ENCODE data around the gene FLNB. TPM values are rescaled to one million over a fixed set of nuclear protein-coding genes. Genes with fewer than 3 reads are reported as not detected.

FLNB gene
- total RNA-seq, 1 donor from 2014 or later: 32.0 TPM

GRCh38 chr3:58009749-58010535 lies 1.7 kb downstream of the FLNB start:
- no peaks in the 10 kb centered on the region for H3K9me3 ChIP-seq (ENCODE audit: low read depth)
- peaks cover 23% of the 10 kb centered on the region for H4K20me1 ChIP-seq (ENCODE audit: low read depth)
- peak overlapping the region; percentile 88 for H3K4me2 ChIP-seq
- Mint-ChIP-seq H3K4me1 (peaks cover 7% of the 10 kb centered on the region), H3K27me3 (ENCODE audit: insufficient read depth, low read depth) (peaks cover 6% of the 10 kb centered on the region), H3K36me3 (peaks cover 3% of the 10 kb centered on the region), H3K9me3 (peaks cover 2% of the 10 kb centered on the region), H3K27ac (no peak overlapping the region), H3K4me3 (peak overlapping the region; percentile 92)
- H3F3A ChIP-seq (ENCODE audit: low read depth): peaks cover 5% of the 10 kb centered on the region
- H3K4me3 ChIP-seq: peak overlapping the region; percentile 86
- TF ChIP-seq EZH2 (IDR thresholded peaks at IDR 0.05) (no peak), EZH2phosphoT487 (IDR thresholded peaks at IDR 0.05) (no peak), CTCF (IDR thresholded peaks at IDR 0.05) (no peak)
- H3K9ac ChIP-seq: no peak overlapping the region
- H3K4me1 ChIP-seq: peaks cover 4% of the 10 kb centered on the region
- no peak overlapping the region for H3K27ac ChIP-seq
- no peaks in the 10 kb centered on the region for H3K27me3 ChIP-seq
- no peak for DNase-seq (ENCODE audit: low spot score)
- H3K36me3 ChIP-seq: no peaks in the 10 kb centered on the region
- no peak overlapping the region for H2AFZ ChIP-seq (replicated peaks)
- H3K79me2 ChIP-seq (ENCODE audit: low read depth): peaks cover 65% of the 10 kb centered on the region

GRCh38 chr3:58010562-58010961 lies 2.3 kb downstream of the FLNB start:
- Histone ChIP-seq H2AFZ (replicated peaks) (no peak overlapping the region), H4K20me1 (ENCODE audit: low read depth) (peaks cover 23% of the 10 kb centered on the region), H3K79me2 (ENCODE audit: low read depth) (peaks cover 71% of the 10 kb centered on the region), H3K27me3 (no peaks in the 10 kb centered on the region), H3K9ac (no peak overlapping the region), H3K4me2 (peak overlapping the region; percentile 88), H3K4me1 (peaks cover 4% of the 10 kb centered on the region), H3K9me3 (ENCODE audit: low read depth) (no peaks in the 10 kb centered on the region), H3K36me3 (no peaks in the 10 kb centered on the region), H3K4me3 (no peak overlapping the region), H3K27ac (no peak overlapping the region), H3F3A (ENCODE audit: low read depth) (peaks cover 5% of the 10 kb centered on the region)
- no peak for DNase-seq (ENCODE audit: low spot score)
- peaks cover 6% of the 10 kb centered on the region for H3K27me3 Mint-ChIP-seq (ENCODE audit: insufficient read depth, low read depth)
- no peak overlapping the region for H3K27ac Mint-ChIP-seq
- no peak for TF ChIP-seq EZH2phosphoT487 (IDR thresholded peaks at IDR 0.05)
- no peak for TF ChIP-seq EZH2 (IDR thresholded peaks at IDR 0.05)
- no peak for TF ChIP-seq CTCF (IDR thresholded peaks at IDR 0.05)
- H3K4me1 Mint-ChIP-seq: peaks cover 7% of the 10 kb centered on the region
- H3K9me3 Mint-ChIP-seq: peaks cover 2% of the 10 kb centered on the region
- peaks cover 3% of the 10 kb centered on the region for H3K36me3 Mint-ChIP-seq
- peak overlapping the region; percentile 33 for H3K4me3 Mint-ChIP-seq

DNA sequence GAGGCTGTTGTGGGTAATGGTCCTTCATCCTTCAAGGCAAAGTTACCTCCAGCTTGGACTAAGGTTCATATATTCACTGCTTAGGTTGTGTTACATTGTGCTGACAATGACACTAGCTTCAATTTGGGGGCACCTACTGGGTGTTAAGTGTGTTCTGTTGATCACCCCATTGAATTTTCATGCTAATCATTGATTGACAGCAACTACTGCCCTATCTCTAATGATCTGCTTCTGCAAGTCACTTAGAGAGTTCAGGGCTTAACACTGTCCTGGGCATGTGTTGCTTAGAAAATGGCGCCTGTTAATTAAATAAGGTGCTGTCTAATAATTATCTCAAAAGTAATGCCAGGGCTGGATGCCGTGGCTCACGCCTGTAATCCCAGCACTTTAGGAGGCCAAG lies 3.4 kb downstream of the FLNB start:
- no peak overlapping the region for H3K4me3 Mint-ChIP-seq
- H3K79me2 ChIP-seq (ENCODE audit: low read depth): peaks cover 81% of the 10 kb centered on the region
- no peak overlapping the region for H3K4me3 ChIP-seq
- peaks cover 4% of the 10 kb centered on the region for H3K4me1 ChIP-seq
- peaks cover 3% of the 10 kb centered on the region for H3K36me3 Mint-ChIP-seq
- TF ChIP-seq CTCF (IDR thresholded peaks at IDR 0.05) (no peak), EZH2phosphoT487 (IDR thresholded peaks at IDR 0.05) (no peak), EZH2 (IDR thresholded peaks at IDR 0.05) (no peak)
- no peak overlapping the region for H3K27ac Mint-ChIP-seq
- no peak overlapping the region for H2AFZ ChIP-seq (replicated peaks)
- no peak overlapping the region for H3K4me2 ChIP-seq
- no peak for DNase-seq (ENCODE audit: low spot score)
- H3K27me3 Mint-ChIP-seq (ENCODE audit: insufficient read depth, low read depth): peaks cover 6% of the 10 kb centered on the region
- H3K9ac ChIP-seq: no peak overlapping the region
- peaks cover 23% of the 10 kb centered on the region for H4K20me1 ChIP-seq (ENCODE audit: low read depth)
- peaks cover 7% of the 10 kb centered on the region for H3K4me1 Mint-ChIP-seq
- peaks cover 2% of the 10 kb centered on the region for H3K9me3 Mint-ChIP-seq
- H3F3A ChIP-seq (ENCODE audit: low read depth): peaks cover 5% of the 10 kb centered on the region
- no peaks in the 10 kb centered on the region for H3K36me3 ChIP-seq
- H3K27ac ChIP-seq: no peak overlapping the region
- no peaks in the 10 kb centered on the region for H3K9me3 ChIP-seq (ENCODE audit: low read depth)
- H3K27me3 ChIP-seq: no peaks in the 10 kb centered on the region
